Measurements from ENCODE around the gene NFAT5.

Gene NFAT5

DNA sequence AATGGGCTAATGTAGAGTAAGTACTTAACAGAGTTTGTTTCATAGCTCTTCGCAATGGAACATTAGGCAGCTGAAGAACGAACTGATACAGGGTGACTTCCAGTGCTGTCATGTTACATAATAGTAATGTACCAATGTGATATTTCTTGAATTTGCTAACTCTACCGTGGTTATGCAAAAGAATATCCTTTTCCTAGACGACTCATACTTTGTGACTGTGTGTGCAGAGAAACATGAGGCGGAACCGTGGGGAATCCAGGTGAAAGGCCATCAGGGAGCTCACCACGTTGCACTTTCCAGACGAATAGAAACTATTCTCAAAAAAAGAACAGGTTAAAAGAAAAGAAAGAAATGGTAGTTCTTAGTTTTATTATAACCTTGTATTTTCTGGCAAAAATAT, 175.8 kb downstream of the NFAT5 start:
- DNase-seq (ENCODE audit: low read depth): no peak

DNA sequence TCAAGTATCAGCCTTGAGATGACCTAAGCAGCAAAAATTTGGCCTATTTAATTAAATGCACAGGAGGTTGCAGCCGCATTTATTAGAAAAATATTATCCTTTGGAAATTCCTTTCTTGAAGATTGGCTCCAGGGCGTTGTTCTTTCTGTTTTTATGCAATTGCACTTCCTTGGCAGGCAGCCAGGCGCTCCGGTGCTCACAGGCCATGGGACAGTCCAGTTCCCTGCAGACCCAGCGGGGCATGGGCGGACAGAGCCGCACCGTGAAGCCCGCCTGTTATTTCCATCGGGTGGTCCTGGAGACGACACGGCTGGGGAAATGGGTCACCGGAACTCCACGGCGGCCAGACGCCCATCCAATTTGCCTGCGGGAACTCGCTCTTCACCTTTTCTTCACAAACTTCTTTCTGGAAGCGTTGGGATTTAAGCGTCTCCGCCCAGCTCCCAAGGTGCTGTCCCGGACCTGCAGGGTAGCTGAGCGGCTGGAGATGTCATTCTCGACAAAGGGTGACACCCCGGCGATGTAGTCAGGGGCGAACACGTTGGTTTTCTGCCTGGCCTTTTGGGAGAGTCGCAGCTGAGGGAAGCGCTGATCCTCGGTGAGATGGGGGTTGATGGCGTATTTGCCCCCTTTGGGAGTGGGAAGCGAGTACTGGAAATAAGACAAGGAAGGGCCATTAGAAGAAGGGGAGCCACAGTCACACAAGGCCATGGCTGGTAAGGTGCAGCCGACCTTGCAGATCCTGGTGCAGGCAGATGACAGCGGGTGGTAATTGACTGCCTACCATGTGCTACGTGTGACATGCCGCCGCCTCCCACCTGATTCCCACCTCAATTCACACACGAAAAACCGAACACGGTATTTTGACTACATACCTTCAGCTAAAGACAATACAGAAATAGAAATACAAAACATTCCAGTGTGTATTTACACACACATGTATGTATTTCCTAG, 176.5 kb downstream of the NFAT5 start:
- peak; percentile 51 for DNase-seq (ENCODE audit: low read depth)

DNA sequence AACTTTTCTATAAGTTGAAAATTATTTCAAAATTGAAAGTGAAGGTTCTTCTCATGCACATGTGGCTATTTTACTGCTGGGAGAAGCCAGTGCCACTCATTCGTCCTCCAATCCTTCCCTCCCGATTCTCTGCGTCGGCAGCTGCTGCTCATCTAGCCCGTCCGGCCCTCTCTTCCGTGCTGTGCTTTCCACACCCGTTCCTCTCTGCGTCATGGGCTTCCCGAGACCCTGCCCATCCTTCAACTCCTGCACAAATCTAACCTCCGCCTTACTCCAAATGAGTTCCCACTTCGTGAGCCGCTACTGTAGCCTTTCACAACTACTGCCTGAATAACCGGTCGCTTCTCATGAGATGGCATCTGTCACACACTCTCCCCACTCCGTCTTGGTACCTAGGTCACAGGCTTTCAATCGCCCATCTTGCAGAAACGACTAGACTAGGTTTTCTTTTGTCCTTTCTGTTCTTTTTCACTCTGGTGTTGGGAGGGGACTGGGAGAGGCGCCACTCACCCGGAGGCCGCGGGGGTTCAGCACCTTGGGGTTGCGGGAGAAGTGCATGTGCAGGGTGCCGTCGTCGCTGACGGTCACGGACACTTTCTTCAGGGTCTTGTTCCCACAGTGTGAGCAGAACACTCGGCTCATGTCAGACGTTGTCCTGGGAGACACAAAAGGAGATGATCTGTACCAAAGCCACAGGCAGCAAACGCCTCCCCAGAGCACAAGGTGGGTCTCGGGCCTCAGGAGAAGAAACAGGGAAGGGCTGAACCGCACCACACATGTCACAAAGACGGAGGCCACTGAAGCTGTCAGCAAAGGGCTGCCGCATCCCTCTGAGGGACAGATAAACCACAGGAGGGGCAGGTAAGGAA, 178.8 kb downstream of the NFAT5 start:
- DNase-seq (ENCODE audit: low read depth): no peak

DNA sequence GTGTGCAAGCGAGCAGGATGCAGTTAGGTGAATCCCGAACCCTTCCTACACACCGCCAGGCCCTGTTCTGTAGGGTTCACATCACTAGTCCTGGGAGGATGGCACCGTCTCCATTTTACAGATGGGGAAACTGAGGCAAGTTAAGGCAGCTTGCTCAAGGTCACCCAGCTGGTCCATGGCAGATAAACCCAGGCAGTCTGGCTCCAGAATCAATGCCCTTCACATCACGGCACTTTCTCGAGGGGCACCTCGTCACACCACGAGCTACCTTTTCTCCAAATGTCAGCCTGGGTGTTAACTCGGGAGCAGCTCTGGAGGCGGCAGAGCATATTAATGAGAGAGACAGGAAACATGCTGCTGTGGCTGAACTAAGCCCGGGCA, 179.5 kb downstream of the NFAT5 start:
- no peak for DNase-seq (ENCODE audit: low read depth)

DNA sequence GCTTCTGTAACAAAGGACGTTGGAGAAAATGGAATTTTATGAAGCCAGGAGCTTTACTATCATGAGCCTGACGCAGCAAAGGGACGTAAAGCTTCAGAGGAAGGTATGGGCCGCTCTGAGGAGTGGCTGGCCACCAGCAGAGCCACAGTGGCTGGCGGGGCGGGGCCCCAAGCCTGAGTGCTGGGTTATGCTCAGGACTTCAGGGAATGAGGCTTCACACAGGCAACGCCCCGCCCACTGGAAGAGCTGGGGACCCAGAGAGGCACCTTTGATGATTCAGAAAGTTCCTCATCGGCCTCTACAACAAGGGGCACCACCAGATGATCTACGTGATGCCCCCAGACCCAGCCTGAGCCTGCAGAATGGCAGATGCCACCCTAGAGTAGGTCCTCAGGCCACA, 180.2 kb downstream of the NFAT5 start:
- DNase-seq (ENCODE audit: low read depth): no peak

DNA sequence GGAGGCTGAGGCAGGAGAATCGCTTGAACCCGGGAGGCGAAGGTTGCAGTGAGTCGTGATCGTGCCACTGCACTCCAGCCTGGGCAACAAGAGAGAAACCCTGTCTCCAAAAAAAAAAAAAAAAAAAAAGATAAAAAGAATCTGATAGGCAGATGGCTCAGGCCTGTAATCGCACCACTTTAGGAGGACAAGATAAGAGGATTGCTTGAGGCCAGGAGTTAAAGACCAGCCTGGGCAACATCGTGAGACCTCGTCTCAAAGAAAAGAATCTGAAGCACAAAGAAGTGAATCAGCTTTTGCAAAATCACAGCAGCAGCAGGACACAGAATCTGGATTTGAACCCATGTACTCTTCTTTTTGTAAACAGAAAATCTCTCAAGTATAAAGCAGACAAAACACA, 181.3 kb downstream of the NFAT5 start:
- no peak for DNase-seq (ENCODE audit: low read depth)

DNA sequence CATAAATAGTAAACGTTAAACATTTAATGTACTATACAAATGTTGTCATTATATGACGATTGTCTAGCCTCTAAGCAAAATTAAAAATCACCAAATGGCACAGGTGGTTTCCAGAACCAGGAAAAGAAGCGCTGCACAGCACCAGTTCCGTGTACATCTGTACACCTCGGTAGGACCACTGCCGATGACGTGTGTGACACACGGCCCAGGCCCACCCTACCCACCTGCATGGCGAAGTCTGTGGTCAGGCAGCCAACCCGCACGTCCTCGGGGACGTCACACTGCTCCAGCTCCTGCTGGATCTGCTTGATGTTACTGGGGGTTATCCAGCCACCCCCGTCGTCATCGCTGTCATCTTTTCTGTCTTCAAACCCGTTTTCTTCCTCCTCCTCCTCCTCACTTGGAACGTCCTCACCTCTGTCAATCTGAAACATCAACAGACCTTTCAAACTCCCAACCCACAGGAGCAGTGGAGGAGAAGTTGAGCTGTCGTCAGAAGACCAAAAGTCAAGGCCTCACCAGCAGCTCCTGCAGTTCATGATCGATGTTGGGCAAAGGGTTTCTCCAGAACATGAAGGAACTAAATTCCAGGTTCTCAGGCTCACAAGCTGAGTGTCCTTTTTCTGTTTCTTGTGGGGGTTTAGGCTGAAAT, 183.1 kb downstream of the NFAT5 start:
- DNase-seq (ENCODE audit: low read depth): no peak

DNA sequence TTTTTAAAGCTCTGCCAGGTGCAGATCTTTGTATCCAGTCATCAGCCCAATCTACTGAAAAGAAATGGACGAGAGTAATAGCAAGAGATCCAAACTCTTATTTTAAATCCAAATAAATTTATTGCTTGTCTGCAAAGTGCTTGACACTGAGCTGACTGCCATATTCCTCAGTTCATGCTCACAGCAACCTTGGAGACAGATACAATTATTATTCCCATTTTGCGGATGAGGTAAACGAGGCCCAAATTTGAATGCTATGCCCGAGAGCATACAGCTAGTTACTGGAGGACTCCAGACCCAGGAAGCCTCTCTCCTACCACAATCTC, 188.3 kb downstream of the NFAT5 start:
- no peak for DNase-seq (ENCODE audit: low read depth)
